Right lung (tissue), 10 donors: Measurements from ENCODE around the gene WDR87. TPM values are rescaled to one million over a fixed set of nuclear protein-coding genes. Genes with fewer than 3 reads are reported as not detected.

Experiments
- DNase-seq, 2 donors: peaks; one replicate each; pipeline ENCODE4 v3.0.0-alpha.2; 2013
- long read RNA-seq, 8 donors: transcript quantifications; one replicate each; lab custom pipeline, GENCODE V29; 2026
- polyA plus RNA-seq, 5 donors: library from polyadenylated mRNA; unstranded; fragments of 120-200 nt; gene quantifications; one replicate each; pipeline versions ENCODE4 v1.2.1 to v1.2.3, GENCODE V29; 2013; ENCODE audit warnings: inconsistent platforms in 1 of 5, low replicate concordance in 1 of 5; ENCODE audit not compliant: insufficient read length in 5 of 5, insufficient read depth in 1 of 5

Gene WDR87
- under 1 TPM; 0.01 to 0.04 (median 0.03) TPM for polyA plus RNA-seq
- long read RNA-seq, donor 1: 0 reads
- long read RNA-seq, donor 2: 0 reads
- long read RNA-seq, donor 3: 0 reads
- long read RNA-seq, donor 4: 0 reads
- long read RNA-seq, donor 5: 0 reads
- long read RNA-seq, donor 6: 0 reads
- long read RNA-seq, donor 7: 0 reads
- long read RNA-seq, donor 8: 0 reads

GRCh38 chr19:37905946-37906868, at the start of gene WDR87:
Gene WDR87, minus strand, starts transcription at chr19:37906594. Its CDS starts 8,355 bp downstream, at chr19:37898239.
- no peak for DNase-seq

- DNase-seq: no peak
Measured at GRCh38 chr19:37955986-37956385, 49.6 kb upstream of the WDR87 start.

DNA sequence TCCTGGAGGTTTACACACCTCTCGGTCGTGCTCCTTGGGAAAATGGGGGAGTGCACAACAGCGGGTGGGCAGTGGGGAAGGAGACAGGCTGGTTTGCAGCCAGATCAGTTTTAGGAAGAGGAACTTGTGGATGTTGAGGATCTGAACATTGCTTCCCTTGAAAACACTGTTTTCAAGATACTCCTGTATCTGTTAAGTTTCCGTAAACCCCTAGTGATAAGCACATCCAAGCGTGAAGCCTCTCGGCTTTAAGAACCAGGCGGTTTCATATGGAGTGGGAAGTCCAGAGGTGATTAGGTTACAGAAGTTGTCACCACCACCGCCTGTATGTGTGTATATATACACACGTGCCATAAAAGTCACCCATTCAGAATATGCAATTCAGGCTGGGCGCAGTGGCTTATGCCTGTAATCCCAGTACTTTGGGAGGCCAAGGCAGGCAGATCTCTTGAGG, 48.1 kb upstream of the WDR87 start:
- no peak for DNase-seq

DNA sequence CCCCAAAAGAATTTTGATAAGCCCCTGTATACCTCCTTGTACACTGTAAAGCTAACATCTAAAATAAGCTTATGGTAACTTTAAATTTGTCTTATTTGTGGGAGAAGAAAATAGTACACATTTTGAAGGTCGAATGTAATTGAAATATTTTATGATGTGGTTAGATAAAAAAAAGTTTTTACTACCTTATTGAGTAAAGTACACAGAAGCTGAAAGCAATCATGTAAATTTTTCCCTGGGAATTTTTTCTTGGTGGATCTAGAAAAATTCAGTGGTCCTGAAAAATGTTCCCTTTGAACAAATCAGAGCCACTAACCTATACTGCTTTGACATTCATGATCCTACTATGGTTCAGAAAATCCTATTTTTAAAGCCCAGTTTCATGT, 47.5 kb upstream of the WDR87 start:
- no peak for DNase-seq

DNA sequence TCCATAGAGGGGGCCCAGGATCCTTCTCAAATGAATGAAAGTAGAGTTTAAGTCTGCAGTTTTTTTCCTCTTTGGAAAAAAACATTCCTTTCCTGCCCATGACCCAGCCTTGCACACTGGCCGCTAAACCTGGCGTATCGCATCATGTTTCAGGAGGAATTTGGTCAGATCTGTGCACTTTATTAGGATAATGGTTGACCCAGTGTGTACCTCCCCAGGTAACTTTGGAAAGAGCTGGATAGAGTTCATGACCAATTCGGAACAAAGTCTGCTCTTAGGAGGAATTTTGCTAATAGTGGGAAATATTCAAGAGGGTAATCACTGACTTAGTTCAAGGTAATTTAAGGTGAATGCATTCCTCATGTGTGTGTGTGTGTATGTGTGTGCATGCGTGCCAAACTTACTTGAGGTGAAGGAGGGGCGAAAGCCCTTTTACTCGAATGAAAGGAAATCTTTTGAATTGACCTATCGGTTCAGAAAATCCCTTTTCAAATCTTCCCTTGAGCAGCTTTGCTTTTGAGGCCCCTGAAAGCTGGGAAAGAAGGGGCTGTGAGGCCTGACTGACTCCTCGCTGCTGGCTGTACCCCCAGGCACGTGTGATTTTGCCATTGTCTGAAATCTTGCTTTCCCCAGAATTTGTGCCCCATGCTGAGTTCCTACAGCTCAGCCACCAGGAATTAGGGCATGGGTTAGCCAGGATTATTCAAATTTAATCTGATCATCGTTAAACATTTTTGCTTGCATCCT, 47.0 kb upstream of the WDR87 start:
- DNase-seq: no peak

GRCh38 chr19:37951816-37952210, 45.4 kb upstream of the WDR87 start:
- DNase-seq: no peak

DNA sequence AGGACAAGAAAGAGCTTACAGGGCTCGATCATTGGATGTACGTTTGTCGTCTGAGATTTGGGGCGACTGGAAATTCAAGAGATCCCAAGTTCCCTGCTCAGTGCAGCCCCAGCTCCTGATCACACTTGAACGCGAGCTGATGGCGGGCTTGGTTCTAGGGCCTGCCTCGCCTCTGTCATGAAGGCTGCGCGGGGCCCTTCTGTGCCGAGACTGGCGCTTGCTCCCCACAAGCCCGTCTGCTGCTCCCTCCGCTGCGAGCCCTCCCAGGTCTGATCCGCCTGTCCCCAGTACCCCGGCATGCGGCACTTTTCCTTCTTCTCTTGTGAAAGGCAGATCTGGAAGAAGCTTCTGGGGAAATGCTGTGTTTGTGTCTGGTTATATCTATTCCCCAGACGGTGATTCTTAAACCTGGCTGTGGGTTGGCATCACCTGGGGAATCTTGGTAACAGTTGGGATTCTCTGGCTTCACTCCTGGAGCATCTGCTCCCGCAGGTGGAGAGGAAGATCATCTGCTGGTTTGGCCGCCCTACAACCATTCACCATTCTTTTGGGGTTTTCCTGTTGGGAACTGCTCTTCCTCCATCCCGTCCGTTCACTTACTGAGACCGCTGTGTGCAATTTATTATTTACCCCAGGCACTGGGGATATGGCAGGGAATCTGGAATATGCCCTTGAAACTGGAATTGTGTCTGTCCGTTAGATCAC, 44.2 kb upstream of the WDR87 start:
- no peak for DNase-seq

GRCh38 chr19:37948362-37948761, 42.0 kb upstream of the WDR87 start:
- no peak for DNase-seq

DNA sequence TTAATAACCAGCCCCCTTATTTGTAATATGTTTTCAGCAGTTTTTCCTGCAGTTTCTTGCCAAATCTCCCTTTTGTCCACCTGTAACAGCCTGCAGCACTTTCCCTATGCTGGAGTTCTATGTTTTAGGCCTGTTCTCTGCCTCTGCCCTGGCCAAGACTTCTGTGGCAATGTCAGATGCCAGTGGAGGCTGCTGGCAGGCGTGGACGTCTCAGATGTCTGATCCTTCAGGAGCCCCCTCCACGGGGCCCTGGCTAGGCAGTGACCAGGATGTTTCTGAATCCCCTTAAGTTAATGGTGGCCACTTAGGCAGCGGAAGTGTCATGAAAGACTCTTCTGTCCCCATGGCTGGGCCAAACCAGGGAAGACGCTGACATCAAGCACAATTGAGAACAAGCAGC, 41.4 kb upstream of the WDR87 start:
- DNase-seq: no peak

DNA sequence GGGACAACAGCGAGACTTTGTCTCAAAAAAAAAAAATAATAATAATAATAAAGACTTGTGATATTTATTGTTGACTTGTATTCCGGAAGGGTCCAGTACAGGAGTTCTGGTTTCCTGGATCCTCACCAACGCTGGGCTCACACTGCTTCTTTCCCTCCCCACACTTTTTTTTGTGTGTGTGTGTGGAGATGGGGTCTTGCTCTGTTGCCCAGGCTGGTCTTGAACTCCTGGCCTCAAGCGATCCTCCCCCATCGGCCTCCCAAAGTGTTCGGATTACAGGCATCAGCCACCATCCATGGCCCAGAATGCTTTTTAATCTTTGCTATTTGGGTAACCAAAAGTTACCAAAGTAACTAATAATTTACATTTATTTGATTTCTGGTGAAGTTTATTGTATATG, 39.7 kb upstream of the WDR87 start:
- no peak for DNase-seq

DNA sequence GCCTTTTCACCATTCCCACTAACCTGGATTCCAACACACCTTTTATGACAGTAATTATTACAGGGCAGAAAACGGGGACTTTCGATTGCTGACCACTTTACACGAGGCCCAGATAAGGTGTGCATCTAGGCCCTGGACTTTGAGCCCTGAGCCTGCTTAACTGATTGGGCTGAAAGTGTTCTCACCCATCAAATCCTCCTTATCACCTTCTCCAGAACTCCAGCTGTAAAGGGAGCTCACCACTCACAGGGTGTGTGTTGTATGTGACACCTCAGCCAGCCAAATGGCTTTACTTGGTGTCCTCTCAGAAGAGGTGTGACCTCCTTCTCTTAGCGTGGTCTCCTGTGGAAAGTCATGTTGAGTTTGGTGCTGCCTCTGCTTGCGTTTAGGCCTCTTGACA, 37.1 kb upstream of the WDR87 start:
- DNase-seq: no peak

- DNase-seq: no peak
Measured at GRCh38 chr19:37942516-37942902, 36.1 kb upstream of the WDR87 start.

DNA sequence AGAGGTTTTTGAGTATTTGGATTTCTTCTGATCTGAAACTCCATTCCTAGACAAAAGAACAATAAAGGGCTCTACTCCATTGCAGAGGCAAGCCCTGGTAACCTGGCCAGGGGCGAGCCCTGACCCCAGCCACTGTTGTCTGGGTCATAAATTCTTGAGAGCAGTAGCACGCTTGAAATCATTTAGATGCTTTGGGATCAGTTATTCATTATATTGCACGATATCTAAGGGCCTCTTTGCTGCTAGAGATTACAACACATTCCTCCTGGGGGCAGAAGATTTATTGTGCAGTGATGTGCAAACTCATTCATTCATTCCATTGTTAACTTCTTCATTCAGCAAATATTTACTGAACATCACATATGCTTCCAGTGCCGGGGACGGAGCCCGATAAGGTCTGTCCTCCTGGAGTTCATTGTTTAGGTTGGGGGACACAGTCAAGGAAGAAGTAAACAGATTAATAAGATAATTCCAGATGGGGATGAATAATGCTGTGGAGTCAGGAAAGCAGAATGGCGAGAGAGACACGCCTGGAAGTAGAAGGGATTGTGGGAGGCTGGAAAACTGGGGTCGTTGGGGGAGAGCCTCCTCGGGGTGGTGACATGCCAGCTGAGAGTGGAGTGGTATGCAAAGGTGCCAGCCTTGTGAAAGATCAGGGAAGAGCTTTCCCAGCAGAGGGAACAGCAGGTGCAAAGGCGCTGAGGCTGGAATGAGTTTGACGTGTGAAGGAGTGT, 35.6 kb upstream of the WDR87 start:
- no peak for DNase-seq

DNA sequence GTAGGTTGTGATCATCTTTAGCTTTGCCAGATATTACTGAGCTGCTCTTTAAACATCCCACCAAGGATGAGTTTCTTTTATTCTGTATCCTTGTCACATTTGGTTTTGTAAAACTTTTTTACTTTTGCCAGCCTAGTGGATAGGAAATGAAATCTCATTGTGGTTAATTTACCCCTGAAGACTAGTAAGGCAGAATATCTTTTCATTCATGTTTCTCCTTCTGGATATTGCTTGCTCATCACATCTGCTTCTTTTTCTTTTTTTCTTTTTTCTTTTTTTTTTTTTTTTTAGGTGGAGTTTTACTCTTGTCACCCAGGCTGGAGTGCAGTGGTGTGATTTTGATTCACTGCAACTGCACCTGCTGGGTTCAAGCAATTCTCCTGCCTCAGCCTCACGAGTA, 32.0 kb upstream of the WDR87 start:
- no peak for DNase-seq

DNA sequence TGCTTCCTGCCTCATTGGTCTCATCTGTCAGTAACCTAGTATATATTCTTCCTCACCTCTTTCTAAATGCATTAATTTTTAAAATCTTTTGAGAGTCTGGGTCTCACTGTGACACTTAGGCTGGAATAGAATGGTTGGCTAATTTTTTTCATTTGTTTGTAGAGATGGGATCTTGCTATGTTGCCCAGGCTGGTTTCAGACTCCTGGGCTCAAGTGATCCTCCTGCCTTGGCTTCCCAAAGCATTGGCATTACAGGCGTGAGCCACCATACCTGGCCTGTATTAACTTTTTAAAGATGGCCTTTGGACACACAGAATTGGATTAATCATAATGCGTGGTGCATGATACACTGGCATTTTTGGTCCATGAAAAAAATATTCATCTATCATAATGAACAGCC, 30.5 kb upstream of the WDR87 start:
- no peak for DNase-seq

GRCh38 chr19:37936166-37936565, 29.8 kb upstream of the WDR87 start:
- no peak for DNase-seq

DNA sequence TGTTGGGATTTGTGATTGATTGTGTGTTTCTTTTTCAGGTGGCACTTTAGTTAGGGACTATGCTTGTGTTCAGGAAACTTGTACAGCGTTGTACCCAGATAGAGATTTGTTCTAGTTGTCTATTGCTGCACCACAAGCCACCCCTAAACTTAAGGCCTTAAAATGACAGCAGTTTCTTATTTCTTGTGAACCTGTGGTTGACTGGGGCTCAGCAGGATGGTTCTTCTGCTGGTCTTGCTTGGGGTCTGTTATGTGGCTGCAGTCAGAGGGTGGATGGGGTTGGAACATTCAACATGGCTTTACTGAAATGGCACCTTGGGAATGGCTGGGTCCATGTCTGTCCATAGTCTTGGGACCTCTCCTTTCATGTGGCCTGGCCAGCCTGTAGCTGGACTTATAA, 28.9 kb upstream of the WDR87 start:
- DNase-seq: no peak

DNA sequence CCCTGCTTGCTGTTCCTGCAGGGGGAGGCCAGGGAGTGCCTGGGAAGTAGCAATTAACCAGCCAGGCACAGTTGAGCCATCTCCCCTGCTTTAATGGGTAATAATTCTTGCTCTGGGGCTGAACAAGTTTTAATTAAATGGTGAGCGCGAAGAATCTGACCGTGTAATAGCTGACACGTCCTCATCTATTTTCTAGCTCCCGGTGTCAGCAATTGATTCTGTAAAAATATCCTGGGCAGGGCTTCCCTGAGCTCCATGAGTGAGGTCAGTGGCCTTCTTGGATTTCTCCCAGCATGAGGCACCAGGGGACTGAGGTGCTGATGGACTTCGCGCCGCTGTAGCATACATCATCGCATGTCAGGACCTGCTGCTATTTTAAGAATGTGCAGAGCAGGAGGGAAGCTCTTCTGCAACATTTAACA, 27.6 kb upstream of the WDR87 start:
- DNase-seq: no peak

DNA sequence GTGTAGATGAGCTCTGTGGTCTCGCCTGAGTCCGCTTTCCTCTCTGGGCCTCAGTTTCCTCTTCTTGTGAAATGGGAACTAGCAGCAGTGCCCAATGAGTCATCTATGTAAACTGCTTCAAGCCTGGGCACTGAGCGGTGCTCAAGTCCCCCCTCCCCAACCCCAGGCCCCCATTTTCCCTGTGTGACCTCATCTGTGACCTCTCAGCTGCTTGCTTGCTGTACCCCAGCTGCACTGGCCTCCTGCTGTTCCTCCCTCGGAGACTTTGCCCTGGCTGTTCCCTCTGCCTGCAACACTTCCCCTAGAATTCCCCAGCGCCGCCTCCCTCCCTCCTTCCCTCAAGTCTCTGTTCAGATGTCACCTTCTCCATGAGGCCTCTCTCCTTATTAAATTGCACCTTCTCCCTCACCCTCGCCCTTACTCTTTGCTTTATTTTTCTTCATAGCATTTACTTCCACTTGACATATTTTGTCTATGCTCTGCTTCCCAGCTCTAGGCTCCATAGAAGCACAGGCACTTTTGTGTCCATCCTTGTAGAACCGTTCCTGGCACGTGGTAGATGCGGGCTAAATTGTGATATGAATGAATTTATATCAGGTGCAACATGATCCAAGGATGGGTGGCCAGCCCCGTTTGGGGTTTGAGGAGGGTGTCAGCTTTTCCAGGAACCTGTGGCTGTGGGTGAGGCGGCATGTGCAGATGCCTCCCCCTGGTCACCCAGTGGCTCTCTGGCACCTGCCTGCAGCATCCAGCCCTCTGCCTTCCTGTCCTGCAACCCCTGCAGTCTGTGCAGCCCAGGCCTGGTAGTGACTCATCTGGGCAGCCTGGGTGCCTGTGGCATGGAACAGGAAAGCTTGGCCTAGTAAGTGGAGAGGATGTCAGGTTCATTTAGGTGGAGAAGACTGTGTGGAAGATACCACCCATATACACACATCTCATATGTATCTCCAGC, 26.9 kb upstream of the WDR87 start:
- DNase-seq: no peak
